Skeletal muscle tissue (tissue), 4 donors: Measurements from ENCODE around the gene RYR2. TPM values are rescaled to one million over a fixed set of nuclear protein-coding genes. Genes with fewer than 3 reads are reported as not detected.
A peak's percentile ranks its signal among the peaks of the same experiment; 100 is the strongest.

Experiments used
- H3K27ac ChIP-seq: one replicate; pipeline ENCODE4 v1.7.0; 2013; ENCODE audit warnings: mild to moderate bottlenecking, low read depth, low read length, inconsistent platforms
- H3K27me3 ChIP-seq, 3 donors: one replicate each; pipeline ENCODE4 v1.7.0; 2013; ENCODE audit warnings: low read length in 3 of 3; ENCODE audit not compliant: control insufficient read depth in 3 of 3, insufficient read depth in 3 of 3
- H3K36me3 ChIP-seq, 3 donors: one replicate each; pipeline ENCODE4 v1.7.0; 2013; ENCODE audit warnings: low read length in 3 of 3; ENCODE audit not compliant: control insufficient read depth in 3 of 3, insufficient read depth in 3 of 3
- H3K4me1 ChIP-seq, 3 donors: one replicate each; pipeline ENCODE4 v1.7.0; 2013; ENCODE audit warnings: low read length in 3 of 3, mild to moderate bottlenecking in 3 of 3; ENCODE audit not compliant: control insufficient read depth in 3 of 3, insufficient read depth in 3 of 3
- H3K4me3 ChIP-seq, 3 donors: one replicate each; pipeline ENCODE4 v1.7.0; 2013; ENCODE audit warnings: low read length in 3 of 3
- H3K9ac ChIP-seq, 3 donors: one replicate each; pipeline ENCODE4 v1.7.0; 2013; ENCODE audit warnings: low read length in 3 of 3, mild to moderate bottlenecking in 3 of 3, moderate library complexity in 2 of 3, low read depth in 1 of 3
- H3K9me3 ChIP-seq, 3 donors: one replicate each; pipeline ENCODE4 v1.7.0; 2013; ENCODE audit warnings: low read length in 3 of 3; ENCODE audit not compliant: control insufficient read depth in 3 of 3
- total RNA-seq: library from RNA; depleted of rRNA; stranded (reverse); fragments of >200 nt; gene quantifications from one replicate; pipeline ENCODE4 v1.2.3, GENCODE V29; 2014
- donor health status: Osteomylitis.

RYR2 gene
- total RNA-seq, 1 donor from 2014 or later: 5.7 TPM

DNA sequence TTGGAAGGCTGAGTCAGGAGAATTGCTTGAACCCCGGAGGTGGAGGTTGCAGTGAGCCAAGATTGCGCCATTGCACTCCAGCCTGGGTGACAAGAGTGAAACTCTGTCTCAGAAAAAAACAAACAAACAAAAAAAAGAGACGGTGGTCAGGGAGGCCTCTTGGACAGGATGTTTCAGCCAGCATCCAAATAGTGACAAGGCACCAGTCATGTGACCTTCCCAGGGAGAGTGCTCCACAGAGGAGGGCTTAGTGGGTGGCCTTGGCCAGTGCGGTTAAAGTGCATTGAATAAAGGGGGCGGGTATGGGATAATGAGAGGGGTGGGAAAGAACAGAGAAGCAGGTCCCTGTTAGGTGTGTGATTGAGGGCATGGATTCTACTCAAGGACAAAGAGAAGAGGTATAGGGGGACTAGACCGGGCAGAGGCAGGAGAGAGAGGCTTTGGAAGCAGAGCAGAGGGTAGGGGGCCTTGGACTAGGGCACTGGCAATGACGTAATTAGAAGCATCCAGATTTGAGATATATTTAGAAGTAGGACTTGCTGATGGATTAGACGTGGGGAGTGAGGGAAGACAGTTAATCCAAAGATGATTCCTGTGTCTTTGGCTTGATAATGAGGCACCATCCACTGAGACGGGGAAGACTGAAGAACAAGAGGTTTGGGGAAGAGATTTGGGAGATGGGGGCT lies 12.0 kb upstream of the RYR2 start:
- Histone ChIP-seq H3K4me3 (no peak overlapping the region), H3K9ac (no peak overlapping the region), H3K27ac (no peak overlapping the region), H3K36me3 (no peaks in the 10 kb centered on the region), H3K4me1 (no peaks in the 10 kb centered on the region), H3K9me3 (peaks cover 0 to 3% (median 3%) of the 10 kb centered on the region in 3 donors), H3K27me3 (peaks cover 0 to 6% (median 0%) of the 10 kb centered on the region in 3 donors)

DNA sequence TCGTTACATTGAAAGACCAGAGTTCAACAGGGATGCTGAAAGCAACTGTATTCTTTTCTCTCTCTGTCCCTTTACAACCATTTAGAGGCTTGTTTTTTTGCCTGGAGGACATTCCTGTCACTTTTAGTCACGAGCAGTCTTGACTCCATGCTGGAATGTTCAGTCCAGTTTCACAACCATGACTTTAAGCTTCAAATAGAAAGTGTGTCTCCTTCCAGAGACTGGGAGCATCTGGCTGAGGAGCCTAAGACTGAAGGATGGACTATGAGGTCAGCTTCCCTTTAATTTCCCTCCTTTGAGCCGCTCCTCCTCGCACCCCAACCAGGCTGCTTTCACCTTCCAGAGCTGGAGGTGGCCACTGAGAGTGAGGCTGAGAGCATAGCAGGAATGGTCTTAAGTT lies 10.5 kb upstream of the RYR2 start:
- no peak overlapping the region for H3K4me3 ChIP-seq

DNA sequence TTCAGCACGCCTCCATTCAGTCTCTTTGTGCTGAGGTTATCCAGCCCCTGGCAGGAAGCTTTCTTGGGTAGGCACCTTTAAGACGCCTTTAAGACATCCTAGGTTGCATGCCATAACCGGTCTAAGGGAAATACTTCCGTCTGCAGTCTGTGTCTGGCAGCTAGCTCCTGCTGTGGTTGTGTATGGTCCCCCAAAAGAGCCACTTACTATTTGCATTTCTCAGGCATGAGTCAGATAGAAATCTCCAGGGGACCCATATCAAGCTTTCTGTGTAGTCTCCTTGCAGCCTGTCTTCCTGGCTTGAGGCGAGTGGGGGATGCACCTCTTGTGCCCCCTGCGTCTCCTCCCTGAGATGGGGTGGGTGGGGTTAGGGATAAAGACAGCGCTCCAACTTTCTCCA lies 10.0 kb upstream of the RYR2 start:
- Histone ChIP-seq H3K36me3 (no peaks in the 10 kb centered on the region), H3K9ac (no peak overlapping the region), H3K4me1 (no peaks in the 10 kb centered on the region), H3K4me3 (no peak overlapping the region), H3K27me3 (peaks cover 0 to 6% (median 3%) of the 10 kb centered on the region in 3 donors), H3K9me3 (peaks cover 0 to 3% (median 0%) of the 10 kb centered on the region in 3 donors), H3K27ac (no peak overlapping the region)

More for the DNA sequence above, 10.5 kb upstream of the RYR2 start:
- H3K27me3 ChIP-seq: peaks cover 0 to 6% (median 3%) of the 10 kb centered on the region in 3 donors
- H3K9ac ChIP-seq: no peak overlapping the region
- H3K27ac ChIP-seq: no peak overlapping the region
- no peaks in the 10 kb centered on the region for H3K4me1 ChIP-seq
- H3K9me3 ChIP-seq: peaks cover 0 to 3% (median 0%) of the 10 kb centered on the region in 3 donors
- H3K36me3 ChIP-seq: no peaks in the 10 kb centered on the region

DNA sequence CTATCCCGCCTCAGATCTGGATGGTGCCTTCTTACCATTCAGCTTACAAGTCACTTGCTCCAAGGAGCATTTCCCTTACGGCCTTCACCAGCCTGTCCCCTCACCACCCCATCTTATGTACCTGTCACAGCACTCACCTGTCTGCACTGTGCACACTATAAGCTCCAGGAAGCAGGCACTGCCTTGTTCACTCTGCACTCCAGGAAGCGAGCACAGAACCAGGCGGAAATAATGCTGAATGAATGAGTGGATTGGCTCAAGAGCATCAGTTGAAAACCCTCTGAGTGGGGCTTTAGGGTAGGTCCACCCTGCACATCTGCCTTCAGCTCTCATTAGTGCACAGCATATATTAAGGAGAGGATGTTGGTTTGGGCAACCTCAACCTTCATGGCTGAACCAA lies 8.9 kb upstream of the RYR2 start:
- Histone ChIP-seq H3K9ac (no peak overlapping the region), H3K27ac (no peak overlapping the region), H3K9me3 (peaks cover 0 to 3% (median 0%) of the 10 kb centered on the region in 3 donors), H3K27me3 (peaks cover 0 to 6% (median 3%) of the 10 kb centered on the region in 3 donors), H3K4me1 (no peaks in the 10 kb centered on the region), H3K36me3 (no peaks in the 10 kb centered on the region), H3K4me3 (no peak overlapping the region)

DNA sequence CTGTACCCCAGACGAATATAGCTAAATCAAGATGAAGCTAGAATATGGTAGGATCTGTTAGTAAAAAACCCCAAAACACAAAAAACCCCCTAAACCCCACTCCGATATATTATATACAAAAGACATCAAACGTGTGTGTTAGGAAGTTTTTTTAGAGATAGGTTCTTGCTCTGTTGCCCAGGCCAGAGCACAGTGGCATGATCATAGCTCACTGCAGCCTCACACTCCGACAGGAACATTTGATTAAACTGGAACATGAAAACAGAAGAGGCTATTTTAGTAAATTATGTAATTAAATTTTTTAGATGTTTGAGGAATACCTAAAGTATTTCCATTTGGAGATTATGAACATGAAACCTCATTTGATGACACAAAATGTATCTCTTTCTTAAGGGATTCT lies 8.2 kb upstream of the RYR2 start:
- Histone ChIP-seq H3K9me3 (peaks cover 0 to 5% (median 0%) of the 10 kb centered on the region in 3 donors), H3K27me3 (peaks cover 0 to 6% (median 3%) of the 10 kb centered on the region in 3 donors), H3K9ac (no peak overlapping the region), H3K4me3 (no peak overlapping the region), H3K27ac (no peak overlapping the region), H3K36me3 (no peaks in the 10 kb centered on the region), H3K4me1 (no peaks in the 10 kb centered on the region)

DNA sequence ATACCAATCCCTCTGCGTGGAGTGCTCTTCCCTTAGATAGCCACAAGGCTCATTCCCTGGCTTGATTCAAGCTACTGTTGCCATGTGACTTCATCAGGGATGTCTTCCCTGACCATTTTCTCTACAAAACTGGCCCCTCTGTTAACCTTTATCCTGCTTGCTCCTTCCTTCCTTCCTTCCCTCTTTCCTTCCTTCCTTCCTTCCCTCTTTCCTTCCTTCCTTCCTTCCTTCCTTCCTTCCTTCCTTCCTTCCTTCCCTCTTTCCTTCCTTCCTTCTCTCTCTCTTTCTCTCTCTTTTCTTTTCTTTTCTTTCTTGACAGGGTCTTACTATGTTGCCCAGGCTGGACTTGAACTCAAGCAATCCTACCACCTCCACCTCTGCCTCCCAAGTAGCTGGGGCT lies 6.2 kb upstream of the RYR2 start:
- H3K9ac ChIP-seq: no peak overlapping the region
- H3K4me3 ChIP-seq: no peak overlapping the region
- H3K4me1 ChIP-seq: no peaks in the 10 kb centered on the region
- peaks cover 2 to 12% (median 6%) of the 10 kb centered on the region in 3 donors for H3K27me3 ChIP-seq
- no peaks in the 10 kb centered on the region for H3K36me3 ChIP-seq
- H3K27ac ChIP-seq: no peak overlapping the region
- H3K9me3 ChIP-seq: peaks cover 0 to 5% (median 0%) of the 10 kb centered on the region in 3 donors

DNA sequence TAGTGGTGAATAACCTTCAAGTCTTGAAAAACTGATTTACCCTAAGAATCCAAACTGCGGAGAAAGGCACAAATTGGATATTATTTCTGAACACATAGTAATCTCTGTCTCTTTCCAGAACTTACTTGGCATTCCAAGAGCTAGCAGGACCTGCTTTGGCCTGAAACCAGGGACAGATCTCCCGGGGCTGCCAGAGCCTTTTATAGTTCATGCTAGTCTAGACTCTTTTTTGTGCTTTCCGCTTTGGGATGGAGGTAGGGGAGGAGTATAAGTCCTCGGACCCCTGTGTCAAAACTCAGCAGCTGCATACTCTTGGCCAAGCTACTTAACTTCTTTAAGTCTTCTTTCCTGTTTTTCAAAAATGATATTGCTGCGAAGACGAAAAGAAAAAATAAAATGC lies 3.8 kb upstream of the RYR2 start:
- H3K4me1 ChIP-seq: peaks cover 2 to 8% (median 3%) of the 10 kb centered on the region in 3 donors
- H3K27ac ChIP-seq: no peak overlapping the region
- peaks cover 0 to 5% (median 3%) of the 10 kb centered on the region in 3 donors for H3K9me3 ChIP-seq
- H3K9ac ChIP-seq: no peak overlapping the region
- H3K4me3 ChIP-seq: no peak overlapping the region
- peaks cover 16 to 31% (median 23%) of the 10 kb centered on the region in 3 donors for H3K27me3 ChIP-seq
- H3K36me3 ChIP-seq: no peaks in the 10 kb centered on the region

DNA sequence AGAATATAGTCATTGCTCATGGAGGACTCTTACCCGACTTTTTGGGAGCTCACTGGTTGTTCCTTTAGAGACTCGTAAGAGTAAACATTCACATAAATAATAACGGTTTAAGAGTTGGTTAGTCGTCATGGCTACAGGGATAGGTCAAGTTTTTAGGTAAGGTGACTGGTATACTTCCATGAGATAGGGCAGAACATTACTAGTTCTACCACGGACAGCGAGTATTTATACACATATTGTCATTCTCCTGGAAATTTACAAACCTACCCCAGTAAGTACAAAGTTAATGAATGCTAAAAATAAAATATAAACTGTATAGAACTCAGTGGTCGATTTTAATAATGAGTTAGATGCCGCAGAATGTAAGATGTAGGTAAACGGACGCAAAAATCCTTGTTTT lies 1.2 kb upstream of the RYR2 start:
- H3K27me3 ChIP-seq: peaks cover 23 to 41% (median 28%) of the 10 kb centered on the region in 3 donors
- no peak overlapping the region for H3K4me3 ChIP-seq

DNA sequence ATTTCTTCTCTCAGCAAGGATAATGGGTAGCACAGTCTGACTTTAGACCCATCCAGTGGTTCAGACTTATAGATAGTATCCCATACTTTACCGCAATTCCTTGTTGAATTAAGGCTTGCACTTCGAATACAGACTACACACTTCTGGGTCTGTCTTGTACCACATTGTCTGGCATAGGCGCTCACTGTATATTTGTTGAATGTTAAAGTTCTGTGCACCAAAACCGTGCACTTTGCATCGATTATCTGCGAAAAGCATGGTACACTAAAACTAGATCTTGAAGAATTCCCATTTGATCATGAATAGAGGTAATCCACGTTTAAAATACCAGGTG lies 556 bp upstream of the RYR2 start:
- H3K27me3 ChIP-seq: peaks cover 23 to 41% (median 28%) of the 10 kb centered on the region in 3 donors
- H3K36me3 ChIP-seq: no peaks in the 10 kb centered on the region
- no peak overlapping the region for H3K4me3 ChIP-seq
- H3K27ac ChIP-seq: no peak overlapping the region
- H3K9ac ChIP-seq: no peak overlapping the region
- H3K9me3 ChIP-seq: peaks cover 0 to 5% (median 2%) of the 10 kb centered on the region in 3 donors
- H3K4me1 ChIP-seq: peaks cover 2 to 9% (median 3%) of the 10 kb centered on the region in 3 donors

More for the DNA sequence above, 1.2 kb upstream of the RYR2 start:
- Histone ChIP-seq H3K4me1 (peaks cover 2 to 9% (median 3%) of the 10 kb centered on the region in 3 donors), H3K36me3 (no peaks in the 10 kb centered on the region), H3K9ac (no peak overlapping the region), H3K27ac (no peak overlapping the region), H3K9me3 (peaks cover 0 to 5% (median 2%) of the 10 kb centered on the region in 3 donors)

DNA sequence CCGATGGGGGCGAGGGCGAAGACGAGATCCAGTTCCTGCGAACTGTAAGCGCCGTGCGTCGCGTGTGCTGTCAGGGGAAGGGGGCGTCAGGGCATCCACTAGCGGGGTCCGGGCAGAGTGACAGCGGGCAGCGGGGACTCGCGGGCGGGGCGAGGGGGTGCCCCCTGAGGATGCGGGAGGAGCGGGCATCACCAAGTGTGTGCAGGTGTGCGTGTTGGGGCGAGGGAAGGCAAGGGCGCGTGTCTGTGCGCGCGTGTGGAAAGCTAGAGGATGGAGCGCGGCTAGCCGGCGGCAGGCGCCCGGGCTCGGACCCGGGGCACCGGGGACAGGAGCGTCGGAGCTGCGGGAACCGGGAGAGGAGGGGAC lies 525 bp downstream of the RYR2 start:
- peaks cover 23 to 43% (median 28%) of the 10 kb centered on the region in 3 donors for H3K27me3 ChIP-seq
- peak overlapping the region in 2 of 3 donors; percentile 49 to 51 for H3K4me3 ChIP-seq
- no peak overlapping the region for H3K27ac ChIP-seq
- peaks cover 0 to 5% (median 2%) of the 10 kb centered on the region in 3 donors for H3K9me3 ChIP-seq
- H3K4me1 ChIP-seq: peaks cover 2 to 9% (median 3%) of the 10 kb centered on the region in 3 donors
- H3K36me3 ChIP-seq: no peaks in the 10 kb centered on the region
- H3K9ac ChIP-seq: no peak overlapping the region
